Lower leg skin (tissue), 4 donors: ENCODE results near the gene ABLIM3. TPM values are rescaled to one million over a fixed set of nuclear protein-coding genes. Genes with fewer than 3 reads are reported as not detected.

Experiments
- DNase-seq, 2 donors: peaks; one replicate each; pipeline ENCODE4 v3.0.0-alpha.2; 2019; ENCODE audit warnings: low spot score in 2 of 2
- H3K4me3 ChIP-seq: fragments of 200-600 bp; sonication (generic); 2 replicates; pipeline ENCODE4 v1.5.1; 2017; ENCODE audit warnings: mild to moderate bottlenecking, low read depth; ENCODE audit not compliant: poor library complexity, severe bottlenecking
- CTCF ChIP-seq, 3 donors: fragments of 450-650 bp; IDR thresholded peaks; one replicate each; pipeline ENCODE4 v1.5.1; 2016; ENCODE audit warnings: antibody characterized with exemption in 3 of 3, mild to moderate bottlenecking in 3 of 3, moderate library complexity in 2 of 3
- POLR2A ChIP-seq, 2 donors: fragments of 450-650 bp; IDR thresholded peaks; one replicate each; pipeline ENCODE4 v1.6.1; 2016 to 2017; ENCODE audit warnings: antibody characterized with exemption in 2 of 2, mild to moderate bottlenecking in 1 of 2, moderate library complexity in 1 of 2
- WGBS, 2 donors: methylation state at CpG; one replicate each; pipeline ENCODE4 v1.1.5; 2018; 5-methylcytosine and 5-hydroxymethylcytosine counted together
- intact Hi-C: fragments of 100-400 bp; cut with DNase I; formaldehyde crosslinking; loops from one replicate; pipeline ENCODE4 v1.15.0; 2023; ENCODE audit warnings: low total_unique reads
- total RNA-seq, 4 donors: library from RNA; depleted of rRNA; stranded (reverse); fragments of >200 nt; gene quantifications; one replicate each; pipeline ENCODE4 v1.1.0, GENCODE V29; 2016

Gene ABLIM3
- total RNA-seq, 4 donors from 2014 or later: 4.2 to 12.3 (median 7.4) TPM

GRCh38 chr5:149240354-149240998, 99.2 kb downstream of the ABLIM3 start:
- peak in 1 of 2 donors; percentile 51 for DNase-seq
- TF ChIP-seq CTCF (IDR thresholded peaks at IDR 0.05): no peak
- no peak for TF ChIP-seq POLR2A (IDR thresholded peaks at IDR 0.05)
- no peak overlapping the region for H3K4me3 ChIP-seq
- intact Hi-C loops: loop anchor here (10.0 kb wide), 1 partner anchor 506 kb away; no protein-coding TSS in a partner anchor
- WGBS, 2 donors: 52 to 61% methylated on average over 13 of the region's 13 CpGs

GRCh38 chr5:149242339-149242738, 101.0 kb downstream of the ABLIM3 start:
- H3K4me3 ChIP-seq: no peak overlapping the region
- TF ChIP-seq POLR2A (IDR thresholded peaks at IDR 0.05) (no peak), CTCF (IDR thresholded peaks at IDR 0.05) (no peak)
- intact Hi-C loops: loop anchor here (10.0 kb wide), 1 partner anchor 508 kb away; no protein-coding TSS in a partner anchor
- DNase-seq: no peak
- WGBS, 2 donors: 95 to 96% methylated on average over 3 of the region's 3 CpGs

GRCh38 chr5:149246906-149247305, 105.6 kb downstream of the ABLIM3 start:
- no peak overlapping the region for H3K4me3 ChIP-seq
- intact Hi-C loops: loop anchor here (10.0 kb wide), 1 partner anchor 512 kb away; no protein-coding TSS in a partner anchor
- no peak for TF ChIP-seq POLR2A (IDR thresholded peaks at IDR 0.05)
- no peak for TF ChIP-seq CTCF (IDR thresholded peaks at IDR 0.05)
- DNase-seq: no peak
- 90% methylated on average over 4 of the region's 4 CpGs for WGBS, 2 donors

GRCh38 chr5:149247726-149248125, 106.4 kb downstream of the ABLIM3 start:
- no peak for DNase-seq
- intact Hi-C loops: loop anchor here (10.0 kb wide), 1 partner anchor 513 kb away; no protein-coding TSS in a partner anchor
- no peak for TF ChIP-seq CTCF (IDR thresholded peaks at IDR 0.05)
- no peak for TF ChIP-seq POLR2A (IDR thresholded peaks at IDR 0.05)
- 84 to 91% methylated on average over 8 of the region's 8 CpGs for WGBS, 2 donors
- no peak overlapping the region for H3K4me3 ChIP-seq

GRCh38 chr5:149251546-149251945, 110.3 kb downstream of the ABLIM3 start:
- TF ChIP-seq CTCF (IDR thresholded peaks at IDR 0.05) (no peak), POLR2A (IDR thresholded peaks at IDR 0.05) (no peak)
- no peak for DNase-seq
- 78% methylated on average over 4 of the region's 4 CpGs for WGBS, 2 donors
- intact Hi-C loops: no loop called here
- no peak overlapping the region for H3K4me3 ChIP-seq

- H3K4me3 ChIP-seq: no peak overlapping the region
- no peak for DNase-seq
- intact Hi-C loops: no loop called here
- 56 to 66% methylated on average over 3 of the region's 3 CpGs for WGBS, 2 donors
- TF ChIP-seq POLR2A (IDR thresholded peaks at IDR 0.05): no peak
- TF ChIP-seq CTCF (IDR thresholded peaks at IDR 0.05): no peak
These were observed 113.2 kb downstream of the ABLIM3 start for GRCh38 chr5:149254506-149254905.
